SHP77 (cell line): ENCODE results near the gene TMEM123.
A peak's percentile ranks its signal among the peaks of the same experiment; 100 is the strongest.

Experiments
- DNase-seq, 2 experiments: peaks; one replicate each; lab custom pipeline; 2025; lab: John Stamatoyannopoulos, UW

TMEM123 gene

GRCh38 chr11:102452461-102453301, at the start of gene TMEM123:
TSS of gene TMEM123 (minus strand) at chr11:102452765. CDS start at chr11:102452623, 142 bp downstream.
- DNase-seq, result peak; percentile 26 to 61

- DNase-seq, result no peak
Observed at GRCh38 chr11:102500829-102501228, 48.3 kb upstream of the TMEM123 start.

DNA sequence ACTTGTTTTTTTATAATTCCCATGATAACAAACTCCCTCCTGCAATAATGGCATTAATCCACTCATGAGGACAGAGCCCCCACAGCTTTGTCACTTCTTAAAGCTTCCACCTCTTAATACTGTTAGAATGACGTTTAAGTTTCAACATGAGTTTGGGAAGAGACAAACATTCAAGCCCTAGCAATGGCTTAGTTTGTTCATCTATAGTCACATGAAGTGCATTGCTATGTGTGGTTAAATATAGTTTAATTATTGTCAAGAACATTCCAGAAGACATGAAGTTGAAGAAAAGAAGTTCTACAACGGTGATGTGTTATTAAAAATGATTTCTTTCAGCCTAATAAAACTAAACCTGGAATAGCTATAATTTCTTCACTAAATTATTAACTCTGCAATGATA, 47.4 kb upstream of the TMEM123 start:
- no peak for DNase-seq

- no peak for DNase-seq
Observed at GRCh38 chr11:102499151-102499550, 46.6 kb upstream of the TMEM123 start.

- DNase-seq, result no peak
Observed at GRCh38 chr11:102497061-102497460, 44.5 kb upstream of the TMEM123 start.

DNA sequence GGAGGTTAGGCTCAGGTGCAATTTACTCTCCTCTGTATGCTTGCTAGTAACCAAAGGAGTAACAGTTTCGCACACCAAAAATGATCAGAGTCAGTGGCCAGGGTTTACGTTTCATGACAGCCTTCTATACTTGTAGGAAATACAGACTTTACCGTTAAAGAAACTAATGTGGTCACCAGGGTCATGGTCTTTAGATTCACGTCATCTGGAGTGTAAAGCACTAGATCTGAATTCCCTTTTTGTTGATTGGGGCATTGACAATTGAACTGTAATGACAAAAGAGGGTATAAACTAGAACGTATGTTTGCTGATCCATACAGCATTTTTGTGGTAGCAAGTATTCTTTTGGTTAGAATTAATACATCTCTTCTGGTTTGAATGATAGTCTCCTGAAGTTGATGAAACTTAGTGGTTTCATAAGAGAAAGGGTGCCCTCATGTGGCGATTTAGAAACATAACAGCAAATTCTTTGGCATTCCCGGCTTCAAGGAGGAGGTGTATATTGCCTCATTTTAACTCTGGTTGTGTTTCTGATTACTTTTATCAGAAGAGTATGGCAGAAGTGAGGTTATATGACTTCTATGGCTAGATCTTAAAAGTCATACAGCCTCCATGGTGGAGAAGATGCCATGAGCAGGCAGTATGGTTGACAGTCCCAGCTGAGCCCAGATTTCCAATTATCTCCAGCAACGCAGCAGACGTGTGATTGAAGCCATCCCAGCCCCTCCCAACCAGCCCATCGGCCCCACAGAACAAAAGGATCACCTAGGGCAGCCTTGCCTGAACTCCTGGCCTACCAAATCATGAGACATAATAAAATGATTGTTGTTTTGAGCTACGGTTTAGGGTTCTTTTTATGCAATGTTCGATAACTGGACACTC, 42.8 kb upstream of the TMEM123 start:
- DNase-seq, result peak; percentile 41 to 77

GRCh38 chr11:102494216-102494615, 41.7 kb upstream of the TMEM123 start:
- DNase-seq, result no peak

- no peak for DNase-seq
Observed at GRCh38 chr11:102493524-102493923, 41.0 kb upstream of the TMEM123 start.

- DNase-seq, result no peak
Observed at GRCh38 chr11:102491969-102492368, 39.4 kb upstream of the TMEM123 start.

- DNase-seq, result no peak
Observed at GRCh38 chr11:102489186-102490145, 36.9 kb upstream of the TMEM123 start.

DNA sequence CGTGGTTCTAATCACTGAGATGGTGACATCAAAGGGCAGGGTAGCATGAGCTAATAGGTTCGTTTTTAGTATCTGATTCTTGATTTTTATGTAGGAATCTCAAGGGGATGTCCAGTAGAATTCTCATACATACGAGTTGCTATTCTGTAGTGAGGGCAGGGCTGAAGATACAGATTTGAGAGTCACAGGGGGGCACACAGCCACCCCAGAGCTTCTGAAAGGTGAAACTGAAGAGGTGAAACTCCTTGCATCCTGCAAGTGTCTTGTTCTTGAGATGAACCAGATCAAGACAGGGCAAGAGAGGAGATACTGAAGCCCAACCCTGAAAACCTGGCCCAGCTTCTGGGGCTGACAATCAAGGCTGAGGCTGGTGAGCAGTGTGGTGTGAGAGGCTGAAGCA, 35.6 kb upstream of the TMEM123 start:
- peak in 1 of 2 experiments; percentile 14 for DNase-seq

GRCh38 chr11:102487214-102487613, 34.6 kb upstream of the TMEM123 start:
- DNase-seq, result no peak

DNA sequence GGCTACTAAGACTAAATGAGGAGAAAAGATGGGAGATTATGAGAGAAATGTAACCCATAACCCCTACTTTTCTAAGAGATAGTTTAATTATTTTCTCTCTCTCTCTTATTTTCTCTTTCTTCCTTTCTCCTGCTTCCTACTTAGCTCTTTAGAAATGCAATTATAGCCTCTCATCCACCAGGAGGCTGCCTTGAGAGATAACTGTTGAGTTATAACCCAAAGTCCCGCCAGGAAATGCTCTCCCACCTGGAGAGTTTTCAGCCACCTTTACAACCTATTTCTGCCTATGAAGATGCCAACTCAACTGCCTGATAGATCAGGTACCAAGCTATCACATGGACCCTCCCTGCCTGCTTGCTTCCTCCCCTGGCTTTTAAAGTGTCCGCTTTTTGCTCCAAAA, 34.0 kb upstream of the TMEM123 start:
- no peak for DNase-seq

- DNase-seq, result no peak
Observed at GRCh38 chr11:102485095-102485722, 32.6 kb upstream of the TMEM123 start.

GRCh38 chr11:102482433-102482832, 29.9 kb upstream of the TMEM123 start:
- no peak for DNase-seq

DNA sequence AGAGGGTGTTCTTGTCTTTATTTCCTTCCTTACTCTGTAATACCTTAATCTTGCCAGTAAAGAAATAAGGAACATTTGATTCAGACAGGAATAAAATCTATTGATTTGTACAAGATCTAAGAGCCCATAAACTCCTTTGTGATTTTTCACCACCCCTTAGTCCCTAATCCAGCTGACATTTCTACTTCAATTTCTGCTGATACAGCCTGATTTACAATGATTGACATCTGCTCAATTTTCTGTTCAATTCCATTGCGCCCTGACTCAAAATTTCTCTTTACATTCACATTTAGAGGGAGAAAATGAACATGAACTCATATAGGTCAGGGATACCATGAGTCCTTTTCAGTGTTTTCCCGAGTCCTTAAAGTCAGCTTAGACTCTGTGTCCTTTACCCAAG, 27.2 kb upstream of the TMEM123 start:
- no peak for DNase-seq

GRCh38 chr11:102478673-102479299, 26.2 kb upstream of the TMEM123 start:
- no peak for DNase-seq

DNA sequence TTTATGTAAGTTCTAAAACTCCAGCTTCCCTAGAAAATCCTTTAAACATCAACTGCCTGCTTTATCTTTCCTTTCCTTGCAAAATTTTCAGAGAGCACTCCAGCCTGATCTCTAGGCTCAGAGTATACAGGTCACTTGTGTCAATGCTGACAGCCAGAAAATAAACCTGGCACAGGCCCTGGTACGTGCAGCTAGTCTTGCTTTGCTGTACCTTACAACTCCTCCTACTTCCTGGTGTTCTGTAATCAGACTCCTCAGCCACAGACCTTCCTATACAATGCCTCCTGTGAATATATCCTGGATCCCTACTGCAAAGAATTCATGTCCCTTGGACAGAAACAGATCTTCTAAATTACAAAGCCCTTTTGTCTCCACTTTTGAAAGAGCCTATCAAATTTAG, 24.2 kb upstream of the TMEM123 start:
- no peak for DNase-seq

- no peak for DNase-seq
Observed at GRCh38 chr11:102476069-102476468, 23.5 kb upstream of the TMEM123 start.

GRCh38 chr11:102473543-102473942, 21.0 kb upstream of the TMEM123 start:
- no peak for DNase-seq

GRCh38 chr11:102472127-102472526, 19.6 kb upstream of the TMEM123 start:
- no peak for DNase-seq
